ENCODE results near the gene CADM2. TPM values are rescaled to one million over a fixed set of nuclear protein-coding genes. Genes with fewer than 3 reads are reported as not detected.

CADM2 gene
- polyA plus RNA-seq, 1 donor from 2014 or later = 4.5 TPM

Small RNA genes lying within 50 kb of the gene (small RNA-seq; reads per million reads assigned to genes)
- gene MIR5688 = 0 to 0.43 (median 0.32) reads per million in 3 experiments

All from neural cell (in vitro differentiated cells).